ENCODE data around the gene APBA1. TPM values are rescaled to one million over a fixed set of nuclear protein-coding genes. Genes with fewer than 3 reads are reported as not detected.

APBA1 gene
- total RNA-seq, 1 experiment from 2014 or later, result 0.25 TPM

GRCh38 chr9:69579032-69579758 lies 93.0 kb downstream of the APBA1 start:
- no peak for DNase-seq (ENCODE audit: low spot score)

DNA sequence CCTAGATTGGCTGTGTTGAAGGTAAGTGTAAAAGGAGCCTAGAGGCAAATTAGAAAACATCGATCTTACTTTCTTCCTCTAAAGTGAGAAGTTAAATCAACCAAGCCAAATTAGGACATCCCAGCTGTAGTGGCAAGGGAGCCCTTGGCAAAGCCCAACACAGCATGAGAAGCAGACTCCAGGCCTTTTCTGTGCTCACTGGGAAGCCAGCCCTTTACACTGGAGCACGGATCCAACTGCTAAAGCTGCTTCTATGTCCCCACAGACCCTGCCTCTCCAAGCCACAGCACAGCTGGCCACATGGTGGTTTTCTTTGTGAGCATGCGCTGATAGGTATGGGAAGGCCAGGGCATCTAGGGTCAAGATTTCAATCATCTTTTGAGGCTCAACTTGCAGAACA lies 94.1 kb downstream of the APBA1 start:
- no peak for DNase-seq (ENCODE audit: low spot score)

DNA sequence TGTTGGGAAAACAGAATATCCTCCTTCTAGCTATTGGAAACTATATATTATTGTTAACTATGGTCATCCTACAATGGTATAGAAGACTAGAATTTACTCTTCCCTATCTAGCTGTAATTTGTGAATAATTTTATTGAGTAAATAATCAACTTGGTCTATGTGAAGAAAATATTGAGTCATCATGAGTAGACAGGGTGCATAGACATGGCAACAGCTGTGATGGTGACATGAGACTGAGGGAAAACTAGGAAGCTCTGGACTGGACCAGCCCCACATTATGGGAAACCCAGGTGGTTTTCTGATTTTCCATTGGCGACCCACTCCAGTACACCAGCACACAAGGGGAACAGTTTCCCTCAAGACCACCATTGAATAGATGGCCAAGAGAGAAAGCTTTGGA lies 95.0 kb downstream of the APBA1 start:
- no peak for DNase-seq (ENCODE audit: low spot score)

DNA sequence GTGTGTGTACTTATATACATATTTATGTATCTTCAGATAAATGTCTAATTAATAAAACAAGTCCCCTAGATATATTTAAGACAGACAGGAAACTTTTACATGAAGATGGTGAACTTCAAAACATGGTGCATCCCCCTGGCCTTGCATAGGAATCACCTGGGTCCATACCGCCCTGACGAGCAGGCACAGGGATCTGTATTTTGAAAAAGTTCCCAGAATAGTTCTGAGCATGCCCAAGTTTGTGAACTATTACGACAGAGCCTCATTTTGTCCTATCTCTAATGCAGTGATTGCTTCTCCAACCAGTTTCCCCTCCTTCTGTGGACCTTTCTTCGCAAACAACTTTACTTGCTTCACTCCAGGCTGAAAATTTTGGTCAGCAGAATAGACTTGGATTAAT lies 98.1 kb downstream of the APBA1 start:
- DNase-seq (ENCODE audit: low spot score), result no peak

GRCh38 chr9:69573651-69574050 lies 98.5 kb downstream of the APBA1 start:
- no peak for DNase-seq (ENCODE audit: low spot score)

GRCh38 chr9:69572611-69573010 lies 99.6 kb downstream of the APBA1 start:
- DNase-seq (ENCODE audit: low spot score), result no peak

DNA sequence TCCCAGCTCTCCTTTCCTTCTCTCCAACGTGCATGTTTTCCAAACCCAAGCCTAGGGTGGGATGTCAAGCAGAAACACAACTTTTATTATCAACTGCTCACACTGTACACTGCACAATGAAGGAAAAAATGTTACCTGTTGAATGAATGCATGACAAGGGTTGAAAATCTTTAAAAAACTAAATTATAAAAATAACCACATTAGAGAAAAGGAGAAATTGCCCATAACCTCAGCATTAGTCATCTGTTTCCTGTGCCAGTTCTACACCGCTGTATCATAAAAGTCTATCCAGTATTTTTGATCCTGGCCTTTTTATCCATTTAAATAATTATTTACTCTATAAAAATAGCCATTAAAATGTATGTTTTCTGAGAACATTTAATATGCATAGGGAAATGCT lies 101.1 kb downstream of the APBA1 start:
- no peak for DNase-seq (ENCODE audit: low spot score)

DNA sequence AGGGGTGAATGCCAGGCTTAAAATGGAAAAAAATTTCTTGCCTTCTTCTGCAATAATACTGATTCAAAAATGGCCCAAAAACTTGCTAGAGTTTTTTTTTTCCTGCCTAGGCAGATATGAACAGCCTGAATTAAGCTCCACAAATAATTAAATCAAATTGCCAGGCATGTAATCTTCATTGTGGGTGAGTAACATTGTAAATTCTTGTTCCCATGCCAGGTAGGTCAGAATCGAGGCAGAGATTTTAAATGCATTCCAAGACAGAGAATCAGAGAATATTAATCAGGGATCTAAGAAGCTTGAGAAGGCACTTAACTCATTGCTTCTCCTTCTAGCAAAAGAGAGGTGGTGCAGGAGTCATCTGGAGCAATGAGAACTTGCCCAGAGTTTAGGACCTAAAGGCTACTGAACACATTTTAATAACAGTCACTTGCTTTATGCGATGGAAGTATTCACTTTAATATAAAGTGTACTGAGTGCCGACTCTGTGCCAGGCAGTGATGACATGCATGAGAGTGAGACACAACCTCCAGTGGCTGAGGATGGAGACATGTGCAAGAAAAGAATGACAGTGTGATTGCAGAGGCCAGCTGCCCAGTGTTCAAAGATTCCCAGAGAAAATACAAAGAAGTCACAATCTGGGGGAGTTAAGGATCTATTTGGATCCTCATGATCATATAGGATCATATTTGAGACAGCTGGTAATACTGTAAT lies 102.3 kb downstream of the APBA1 start:
- DNase-seq (ENCODE audit: low spot score), result no peak

- no peak for DNase-seq (ENCODE audit: low spot score)
Observed at GRCh38 chr9:69564557-69564956, 107.6 kb downstream of the APBA1 start.

DNA sequence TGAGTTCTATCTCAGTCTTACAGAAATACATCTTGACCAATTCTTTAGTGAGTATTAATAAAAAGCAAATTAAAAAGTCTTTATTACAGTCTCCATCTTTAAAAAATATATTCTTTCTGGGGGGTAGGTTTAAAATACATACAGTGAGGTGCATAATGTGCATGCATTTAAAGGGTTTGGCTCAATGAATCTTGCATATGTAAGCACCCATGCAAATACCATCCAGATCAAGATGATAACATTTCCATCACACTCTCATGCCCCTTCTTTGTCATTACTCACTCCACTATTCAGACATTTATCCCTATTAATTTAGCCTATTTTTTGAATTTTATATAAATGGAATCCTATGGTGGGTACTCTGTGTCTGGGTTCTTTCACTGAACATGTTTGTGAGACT lies 113.0 kb downstream of the APBA1 start:
- DNase-seq (ENCODE audit: low spot score), result no peak

DNA sequence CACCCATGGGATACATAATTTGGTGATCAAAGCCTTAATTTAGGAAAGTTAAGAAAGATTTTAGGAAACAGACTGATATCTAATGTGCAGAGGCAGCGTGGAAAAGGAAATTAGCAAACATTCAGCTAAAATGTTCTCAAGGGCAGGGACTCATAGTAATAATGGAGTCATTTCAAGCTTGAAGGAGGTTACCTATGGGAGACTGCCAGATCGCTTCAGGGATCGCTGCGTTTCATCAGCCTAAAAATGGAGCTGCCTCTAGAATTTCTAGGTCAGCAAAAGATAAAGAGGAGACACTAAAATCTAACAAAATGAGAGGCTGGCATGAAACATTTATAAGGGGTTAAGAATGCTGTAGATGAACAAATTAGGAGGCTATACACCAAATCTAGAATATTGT lies 115.5 kb downstream of the APBA1 start:
- no peak for DNase-seq (ENCODE audit: low spot score)

- DNase-seq (ENCODE audit: low spot score), result no peak
Observed at GRCh38 chr9:69555802-69556201, 116.4 kb downstream of the APBA1 start.

DNA sequence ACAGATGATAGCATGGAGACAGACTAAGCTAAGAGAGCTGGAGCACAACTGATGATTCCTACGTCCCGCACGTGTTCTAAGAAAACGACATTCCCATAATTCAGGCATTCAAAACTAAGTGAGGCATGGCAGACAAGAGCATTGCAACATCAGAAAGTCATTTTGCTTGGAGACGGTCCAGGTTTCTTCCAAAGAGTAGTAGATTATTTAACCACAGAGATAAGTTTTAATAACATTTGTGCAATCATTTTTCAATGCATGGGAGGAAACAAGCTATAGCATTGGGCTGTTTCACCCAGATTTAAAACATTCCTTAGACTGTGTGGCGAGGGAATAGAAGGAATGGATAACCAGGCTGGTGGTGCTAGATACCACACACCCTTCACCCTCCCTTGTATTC lies 117.2 kb downstream of the APBA1 start:
- no peak for DNase-seq (ENCODE audit: low spot score)

DNA sequence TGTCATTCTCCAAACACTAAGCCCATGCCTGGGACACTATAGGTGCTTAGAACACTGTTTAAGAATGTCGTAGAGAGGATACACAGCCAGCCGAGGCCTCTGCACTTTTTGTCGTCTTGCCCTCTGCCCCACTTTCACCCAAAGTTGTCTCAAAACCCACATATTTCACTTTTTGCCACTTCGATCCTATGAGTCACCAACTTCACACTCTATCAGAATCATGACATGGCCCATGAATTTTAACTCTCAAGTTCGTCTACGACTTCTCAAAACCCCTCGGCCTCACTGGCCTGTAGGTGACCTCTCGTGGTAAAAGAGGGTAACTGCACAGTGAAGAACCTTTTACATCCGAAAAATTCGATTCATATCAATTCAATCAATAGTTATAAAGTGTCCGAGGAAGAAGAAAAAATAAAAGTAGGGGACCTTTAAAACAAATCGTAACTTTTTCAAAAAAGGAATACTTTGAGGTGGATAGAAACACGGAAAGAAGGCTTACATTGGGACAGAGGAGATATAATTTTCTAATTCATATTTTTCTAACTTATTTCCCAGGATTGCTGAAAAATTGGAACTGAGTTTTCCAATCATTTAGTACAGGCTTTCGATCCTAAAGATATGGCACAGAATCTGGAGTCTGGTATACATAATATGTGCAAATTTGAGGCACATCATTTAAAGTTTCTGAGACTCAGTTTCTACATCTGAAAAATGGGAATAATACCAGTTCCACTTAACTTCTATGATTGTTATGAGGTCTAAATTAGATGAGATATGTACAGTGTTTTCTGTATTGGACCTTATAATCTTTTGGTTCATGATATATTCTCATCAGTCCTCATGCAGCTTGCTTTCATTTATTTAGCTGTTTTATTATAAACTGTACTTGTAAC lies 122.6 kb downstream of the APBA1 start:
- peak; percentile 56 for DNase-seq (ENCODE audit: low spot score)

GRCh38 chr9:69548681-69549080 lies 123.5 kb downstream of the APBA1 start:
- DNase-seq (ENCODE audit: low spot score), result no peak

DNA sequence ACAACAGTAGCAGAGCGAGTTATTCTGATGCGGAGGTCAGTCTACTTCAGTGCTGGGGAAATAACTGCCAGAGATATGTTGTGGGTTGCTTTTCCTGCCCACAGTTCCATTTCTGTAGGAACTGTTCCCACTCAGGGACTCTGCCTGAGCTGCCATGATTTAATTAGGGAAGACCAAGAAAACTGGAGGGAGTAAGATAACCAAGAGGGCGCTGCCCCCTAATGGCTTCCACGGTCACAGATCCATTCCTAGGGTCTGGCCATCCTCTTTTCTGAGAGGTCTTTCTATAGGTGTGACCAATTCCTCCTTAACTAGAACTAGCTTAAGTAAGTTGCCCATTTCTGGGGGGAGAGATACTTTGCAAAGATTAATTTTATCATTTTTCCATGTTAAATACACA lies 125.9 kb downstream of the APBA1 start:
- peak; percentile 73 for DNase-seq (ENCODE audit: low spot score)

- DNase-seq (ENCODE audit: low spot score), result no peak
Observed at GRCh38 chr9:69542942-69543704, 129.0 kb downstream of the APBA1 start.

GRCh38 chr9:69542058-69542457 lies 130.1 kb downstream of the APBA1 start:
- DNase-seq (ENCODE audit: low spot score), result no peak

DNA sequence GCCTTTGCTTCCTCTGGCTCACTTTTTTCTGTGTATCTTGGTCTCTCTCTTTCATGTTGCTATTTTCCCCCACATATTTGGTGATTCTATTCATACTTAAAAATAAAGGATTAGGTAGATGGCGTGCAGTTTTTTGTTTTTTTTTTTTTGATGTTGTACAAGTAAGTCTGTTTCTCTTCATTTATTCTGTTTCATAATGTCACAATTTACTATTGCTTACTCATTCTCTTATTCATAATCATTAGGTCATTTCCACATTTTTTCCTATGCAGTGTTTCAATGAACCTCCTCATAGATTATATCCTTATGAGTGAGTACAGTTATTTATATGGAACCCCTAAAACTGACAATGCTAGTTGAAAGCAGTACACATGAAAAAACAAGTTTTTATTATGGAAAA lies 136.3 kb downstream of the APBA1 start:
- DNase-seq (ENCODE audit: low spot score), result no peak

GRCh38 chr9:69535286-69535832 lies 136.8 kb downstream of the APBA1 start:
- DNase-seq (ENCODE audit: low spot score), result peak; percentile 10

GRCh38 chr9:69532396-69532795 lies 139.8 kb downstream of the APBA1 start:
- DNase-seq (ENCODE audit: low spot score), result no peak
